ENCODE data around the gene ANTXR2.
"Not testable (repeated sequence)": the region's sequence is repeated elsewhere in the genome, so short reads cannot be mapped to it uniquely, and the experiment has no call there.

ANTXR2 gene

DNA sequence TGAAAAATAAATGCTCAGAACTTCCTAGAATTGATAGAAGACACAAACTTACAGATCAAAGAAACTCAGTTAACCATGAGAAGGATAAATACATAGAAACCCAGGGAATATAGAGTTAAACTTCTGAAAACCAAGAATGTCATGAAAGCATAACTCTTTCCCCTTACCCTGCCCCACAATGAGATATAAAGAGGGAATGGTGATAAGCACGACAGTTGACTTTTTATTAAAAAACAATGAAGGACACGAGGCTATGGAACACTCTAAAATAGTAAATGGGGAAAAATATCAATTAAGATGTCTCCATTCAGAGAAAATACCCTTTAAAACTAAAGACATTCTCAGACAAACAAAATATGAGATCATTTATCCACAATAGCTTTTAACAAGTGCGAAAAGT is 154.7 kb downstream of the ANTXR2 start:
- no peak for DNase-seq (ENCODE audit: low read depth)

- DNase-seq (ENCODE audit: low read depth), result peak; percentile 46
These were observed 155.8 kb downstream of the ANTXR2 start for GRCh38 chr4:79917246-79917645.

DNA sequence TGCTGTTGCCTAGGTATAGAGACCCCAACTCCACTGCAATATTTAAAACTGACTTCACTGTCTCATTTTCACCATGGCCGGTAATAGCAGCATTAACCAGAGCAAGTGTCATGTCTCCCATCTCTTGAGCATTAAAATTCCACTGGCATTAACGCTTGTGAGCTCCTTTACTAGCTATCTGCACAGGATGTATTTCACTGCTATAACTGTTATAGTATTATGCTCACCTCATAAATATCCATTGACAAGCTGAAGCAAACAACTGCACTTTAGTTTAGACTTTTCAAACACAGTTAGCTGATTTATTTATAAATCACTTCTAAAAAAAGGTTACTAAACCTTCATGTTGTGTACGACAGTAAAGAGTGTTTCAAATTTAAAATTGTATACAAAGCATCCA is 157.8 kb downstream of the ANTXR2 start:
- no peak for DNase-seq (ENCODE audit: low read depth)

- no peak for DNase-seq (ENCODE audit: low read depth)
These were observed 159.4 kb downstream of the ANTXR2 start for GRCh38 chr4:79913581-79913980.

DNA sequence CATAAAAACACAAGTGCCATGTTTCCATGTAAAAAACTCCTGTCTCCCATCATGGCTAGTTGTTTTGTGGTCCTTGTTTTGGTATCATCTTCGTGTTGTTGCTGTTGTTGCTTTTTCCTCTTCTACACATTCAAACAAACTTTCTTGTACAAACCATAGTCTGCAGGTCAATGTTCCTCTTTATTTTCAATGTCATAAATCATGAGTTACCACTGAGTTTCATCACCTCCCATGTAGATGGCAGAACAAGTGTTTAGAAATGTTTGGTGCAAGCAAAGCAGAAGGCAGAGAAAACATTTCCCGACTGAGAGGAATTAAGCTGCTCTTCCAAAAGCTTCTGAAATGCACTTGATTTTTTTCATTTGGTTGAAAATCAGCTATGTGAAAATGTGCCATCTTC is 166.0 kb downstream of the ANTXR2 start:
- no peak for DNase-seq (ENCODE audit: low read depth)

- no peak for DNase-seq (ENCODE audit: low read depth)
These were observed 166.7 kb downstream of the ANTXR2 start for GRCh38 chr4:79906303-79906702.

DNA sequence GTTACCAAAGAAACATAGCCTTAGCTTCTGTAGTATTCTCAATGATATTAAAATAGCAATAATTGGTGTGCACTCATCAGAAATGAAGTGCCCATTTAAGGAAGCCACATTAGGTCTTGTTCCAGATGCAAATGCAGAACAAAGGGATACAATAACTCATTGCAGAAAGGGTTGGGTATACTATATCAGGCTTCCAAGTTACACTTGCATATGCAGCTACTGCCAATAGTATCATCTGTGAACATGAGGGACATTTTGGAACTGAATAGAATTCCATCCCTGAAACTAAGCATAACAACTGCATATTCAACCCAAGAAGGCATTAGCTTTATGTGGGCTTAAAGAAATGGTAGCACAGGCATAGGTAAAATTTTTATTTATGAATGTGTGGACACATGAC is 167.8 kb downstream of the ANTXR2 start:
- DNase-seq (ENCODE audit: low read depth), result no peak

DNA sequence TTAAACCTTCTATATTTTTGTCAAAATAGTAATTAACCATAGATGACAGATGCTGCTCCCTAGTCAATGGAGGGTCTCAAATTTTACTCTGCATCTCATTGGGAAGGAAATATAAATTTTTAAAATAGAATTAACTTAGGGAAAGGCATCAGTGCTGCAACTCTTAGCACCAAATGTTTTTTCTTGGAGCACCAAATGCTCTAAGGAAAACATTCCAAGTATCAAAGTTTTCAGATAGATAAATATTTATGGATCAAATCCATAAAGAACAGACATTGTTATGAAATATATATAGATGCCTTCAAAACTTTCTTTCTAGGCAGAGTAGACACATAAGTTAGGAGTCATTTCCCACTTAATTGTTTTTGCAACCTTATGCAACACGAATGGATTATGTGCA is 168.7 kb downstream of the ANTXR2 start:
- no peak for DNase-seq (ENCODE audit: low read depth)

DNA sequence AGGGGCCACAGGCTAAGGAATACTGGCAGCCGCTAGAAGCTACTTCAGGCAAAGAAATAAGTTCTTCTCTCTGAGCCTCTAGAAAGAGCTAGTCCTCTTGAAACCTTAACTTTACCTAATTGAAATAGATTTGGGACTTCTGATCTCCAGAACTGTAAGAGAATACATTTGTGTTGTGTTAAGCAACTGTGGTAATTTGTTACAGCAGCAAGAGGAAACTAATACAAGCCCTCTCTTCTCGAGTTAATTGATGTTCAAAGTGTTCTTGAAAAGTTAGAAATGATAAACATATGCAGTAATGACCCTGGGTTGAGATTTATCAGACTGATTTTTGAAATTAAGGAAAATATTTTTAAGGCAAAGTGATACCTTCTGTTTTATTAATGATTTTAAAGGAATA is 172.8 kb downstream of the ANTXR2 start:
- no peak for DNase-seq (ENCODE audit: low read depth)

DNA sequence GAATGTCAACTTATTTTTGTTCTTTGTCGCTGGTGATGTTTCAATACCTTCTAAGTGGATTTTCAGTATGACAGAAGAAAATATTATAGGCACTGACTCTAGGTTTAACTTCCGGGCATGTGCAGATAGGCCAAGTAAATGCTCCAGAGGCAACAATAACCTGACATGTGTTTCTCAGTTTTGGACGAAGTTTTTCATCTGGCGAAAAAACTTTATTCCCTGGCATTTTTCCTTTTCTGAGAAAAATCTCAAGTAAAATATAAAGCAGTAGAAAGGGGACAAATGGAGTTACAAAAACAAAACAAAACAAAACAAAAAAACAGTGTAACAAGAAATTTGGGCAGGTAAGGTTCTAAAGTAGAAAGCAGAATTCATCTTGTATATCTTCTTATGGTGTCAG is 173.5 kb downstream of the ANTXR2 start:
- DNase-seq (ENCODE audit: low read depth), result no peak

- DNase-seq (ENCODE audit: low read depth), result no peak
These were observed 175.0 kb downstream of the ANTXR2 start for GRCh38 chr4:79898055-79898454.

DNA sequence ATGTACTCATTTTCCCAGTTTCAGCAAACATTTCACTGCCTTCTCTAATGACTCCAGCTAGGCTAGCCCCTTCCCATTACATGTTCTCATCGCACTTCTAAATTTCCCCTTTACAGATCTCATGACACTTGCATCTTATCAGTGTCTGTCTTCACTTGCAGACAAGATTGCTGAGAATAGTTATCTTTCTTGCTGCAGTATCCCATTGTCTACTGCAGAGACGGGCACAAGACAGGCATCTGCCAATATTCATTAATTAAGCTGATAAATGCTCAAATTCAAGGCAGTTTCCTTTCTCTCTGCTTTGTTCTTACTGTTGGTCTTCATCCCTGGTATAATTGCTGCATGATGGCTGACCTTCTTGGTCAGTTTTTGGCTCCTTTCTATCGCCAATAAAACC is 175.9 kb downstream of the ANTXR2 start:
- no peak for DNase-seq (ENCODE audit: low read depth)

- no peak for DNase-seq (ENCODE audit: low read depth)
These were observed 179.6 kb downstream of the ANTXR2 start for GRCh38 chr4:79893456-79893855.

DNA sequence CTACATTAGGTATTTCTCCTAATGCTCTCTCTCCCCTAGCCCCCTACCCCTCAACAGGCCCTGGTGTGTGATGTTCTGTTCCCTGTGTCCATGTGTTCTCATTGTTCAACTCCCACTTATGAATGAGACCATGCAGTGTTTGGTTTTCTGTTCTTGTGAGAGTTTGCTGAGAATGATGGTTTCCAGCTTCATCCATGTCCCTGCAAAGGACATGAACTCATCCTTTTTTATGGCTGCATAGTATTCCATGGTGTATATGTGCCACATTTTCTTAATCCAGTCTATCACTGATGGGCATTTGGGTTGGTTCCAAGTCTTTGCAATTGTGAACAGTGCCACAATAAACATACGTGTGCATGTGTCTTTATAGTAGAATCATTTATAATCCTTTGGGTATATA is 184.0 kb downstream of the ANTXR2 start:
- not testable (repeated sequence) for DNase-seq (ENCODE audit: low read depth)

GRCh38 chr4:79886557-79886956 is 186.5 kb downstream of the ANTXR2 start:
- peak; percentile 6 for DNase-seq (ENCODE audit: low read depth)

GRCh38 chr4:79886021-79886420 is 187.0 kb downstream of the ANTXR2 start:
- no peak for DNase-seq (ENCODE audit: low read depth)

- no peak for DNase-seq (ENCODE audit: low read depth)
These were observed 189.7 kb downstream of the ANTXR2 start for GRCh38 chr4:79883290-79883689.

GRCh38 chr4:79882806-79883205 is 190.2 kb downstream of the ANTXR2 start:
- DNase-seq (ENCODE audit: low read depth), result no peak

- no peak for DNase-seq (ENCODE audit: low read depth)
These were observed 191.6 kb downstream of the ANTXR2 start for GRCh38 chr4:79881407-79881806.

GRCh38 chr4:79877511-79877910 is 195.5 kb downstream of the ANTXR2 start:
- no peak for DNase-seq (ENCODE audit: low read depth)

DNA sequence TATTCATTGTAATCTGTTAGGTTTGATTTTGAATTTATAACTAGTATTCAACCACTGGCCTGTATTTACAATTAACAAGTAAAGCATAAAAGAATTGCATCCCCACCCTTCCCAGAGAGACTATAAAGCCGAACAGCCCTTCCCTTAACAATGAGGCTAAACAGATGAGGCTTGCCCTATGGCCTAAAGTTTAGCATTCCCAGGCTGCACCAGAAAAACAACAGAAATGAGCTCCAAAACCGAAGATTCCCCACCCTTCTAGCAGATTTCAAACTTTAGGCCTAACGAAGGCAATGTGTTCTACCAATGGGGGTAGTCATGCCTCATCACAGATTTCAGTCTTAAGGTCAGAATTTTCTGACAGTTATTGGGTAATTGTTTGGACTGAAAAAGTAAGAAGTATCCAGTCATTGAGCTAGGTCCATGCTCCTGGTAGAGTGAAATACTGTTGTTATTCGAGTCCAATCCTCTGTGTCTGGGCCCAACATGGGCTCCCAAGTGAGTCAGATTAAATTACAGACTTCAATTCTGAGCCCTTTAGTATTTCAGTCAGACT is 197.6 kb downstream of the ANTXR2 start:
- DNase-seq (ENCODE audit: low read depth), result no peak

DNA sequence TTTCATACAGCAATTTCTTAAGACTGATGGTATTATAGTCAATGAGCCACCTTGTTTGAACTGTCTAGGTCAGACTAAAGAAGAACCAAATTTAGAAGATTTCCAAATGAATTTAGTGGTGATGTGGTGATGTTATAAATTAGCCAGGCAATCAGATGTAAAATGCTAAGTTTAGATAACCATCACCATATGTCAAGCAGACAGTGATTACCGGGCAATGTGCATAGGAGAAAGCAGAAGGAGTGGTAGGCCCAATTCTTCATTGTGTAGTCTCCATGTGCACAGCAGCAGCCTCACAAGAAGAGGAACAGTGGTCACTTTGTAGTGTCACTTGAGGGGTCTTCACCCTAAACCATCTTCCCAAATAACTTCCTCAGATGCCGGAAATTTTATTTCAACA is 198.8 kb downstream of the ANTXR2 start:
- no peak for DNase-seq (ENCODE audit: low read depth)

DNA sequence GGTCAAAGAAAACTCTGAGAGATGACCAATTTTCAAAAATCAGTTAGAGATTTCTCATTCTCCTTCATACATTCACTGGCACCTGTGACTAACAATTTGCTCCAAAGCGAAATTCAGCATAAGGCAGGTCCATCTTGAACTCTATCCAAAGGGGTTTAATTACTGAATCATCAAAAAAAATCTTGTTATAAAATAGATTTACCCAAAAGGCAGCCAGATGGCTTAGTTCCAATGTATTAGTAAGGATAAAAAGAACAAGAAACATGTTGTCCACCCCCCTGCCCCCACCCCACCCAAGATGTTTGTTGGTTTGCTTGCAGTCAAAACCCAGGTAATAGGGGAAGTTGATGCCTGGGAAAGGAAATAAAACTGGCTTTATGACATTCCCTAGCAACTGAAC is 200.3 kb downstream of the ANTXR2 start:
- no peak for DNase-seq (ENCODE audit: low read depth)

DNA sequence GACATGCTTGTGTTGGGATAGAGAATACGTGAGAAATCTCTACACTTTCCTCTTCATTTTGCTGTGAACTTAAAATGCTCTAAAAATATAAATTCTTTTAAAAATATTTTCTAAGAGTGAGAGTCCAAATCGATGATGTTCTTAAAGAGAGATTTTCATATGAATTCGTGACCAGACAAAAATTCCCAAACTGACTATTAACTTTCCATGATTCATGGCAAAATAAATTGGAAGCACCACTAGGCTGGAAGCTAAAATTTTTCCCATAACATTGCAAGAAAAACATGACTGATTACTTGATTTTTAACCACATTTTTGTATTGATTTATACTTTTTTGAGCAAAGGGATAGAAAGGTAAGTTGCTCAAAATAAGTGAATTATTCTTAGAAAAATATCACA is 201.1 kb downstream of the ANTXR2 start:
- no peak for DNase-seq (ENCODE audit: low read depth)

All from fibroblast of the conjunctiva (primary cell).